HG02840 (cell line): ENCODE measurements around the gene PLEKHA7.
"Not testable (repeated sequence)": the region's sequence is repeated elsewhere in the genome, so short reads cannot be mapped to it uniquely, and the experiment has no call there.

Experiments
- ATAC-seq: cut with Tn5 transposase; IDR thresholded peaks from one replicate; pipeline ENCODE4 v1.9.1; 2021; ENCODE audit warnings: mild to moderate bottlenecking, moderate library complexity, moderate number of reproducible peaks; ENCODE audit not compliant: unreplicated experiment, low FRiP score

PLEKHA7 gene

GRCh38 chr11:16977994-16978315, 36.3 kb downstream of the PLEKHA7 start:
- ATAC-seq, result no peak

GRCh38 chr11:16977136-16977993, 36.8 kb downstream of the PLEKHA7 start:
- no peak for ATAC-seq

- ATAC-seq, result no peak
Measured at GRCh38 chr11:16976379-16976778, 37.8 kb downstream of the PLEKHA7 start.

- ATAC-seq, result no peak
Measured at GRCh38 chr11:16975906-16976305, 38.3 kb downstream of the PLEKHA7 start.

GRCh38 chr11:16973338-16973964, 40.8 kb downstream of the PLEKHA7 start:
- ATAC-seq, result no peak

- no peak for ATAC-seq
Measured at GRCh38 chr11:16969010-16969999, 44.9 kb downstream of the PLEKHA7 start.

GRCh38 chr11:16968196-16968595, 46.0 kb downstream of the PLEKHA7 start:
- no peak for ATAC-seq

GRCh38 chr11:16966930-16967671, 47.1 kb downstream of the PLEKHA7 start:
- ATAC-seq, result no peak

GRCh38 chr11:16964501-16964900, 49.7 kb downstream of the PLEKHA7 start:
- no peak for ATAC-seq

GRCh38 chr11:16963316-16963876, 50.8 kb downstream of the PLEKHA7 start:
- ATAC-seq, result no peak

GRCh38 chr11:16962589-16962988, 51.6 kb downstream of the PLEKHA7 start:
- ATAC-seq, result not testable (repeated sequence)

- ATAC-seq, result no peak
Measured at GRCh38 chr11:16962146-16962545, 52.1 kb downstream of the PLEKHA7 start.

- no peak for ATAC-seq
Measured at GRCh38 chr11:16960250-16960649, 54.0 kb downstream of the PLEKHA7 start.

GRCh38 chr11:16959602-16960001, 54.6 kb downstream of the PLEKHA7 start:
- ATAC-seq, result no peak

GRCh38 chr11:16958833-16959232, 55.4 kb downstream of the PLEKHA7 start:
- ATAC-seq, result no peak

GRCh38 chr11:16956538-16957153, 57.6 kb downstream of the PLEKHA7 start:
- no peak for ATAC-seq

GRCh38 chr11:16953663-16954062, 60.6 kb downstream of the PLEKHA7 start:
- no peak for ATAC-seq

- ATAC-seq, result peak; percentile 65
Measured at GRCh38 chr11:16946477-16947282, 67.5 kb downstream of the PLEKHA7 start.
